ENCODE measurements around the gene UBAC1. TPM values are rescaled to one million over a fixed set of nuclear protein-coding genes. Genes with fewer than 3 reads are reported as not detected.
A peak's percentile ranks its signal among the peaks of the same experiment; 100 is the strongest.

UBAC1 gene
- total RNA-seq, 1 donor from 2014 or later, result 34.5 TPM

DNA sequence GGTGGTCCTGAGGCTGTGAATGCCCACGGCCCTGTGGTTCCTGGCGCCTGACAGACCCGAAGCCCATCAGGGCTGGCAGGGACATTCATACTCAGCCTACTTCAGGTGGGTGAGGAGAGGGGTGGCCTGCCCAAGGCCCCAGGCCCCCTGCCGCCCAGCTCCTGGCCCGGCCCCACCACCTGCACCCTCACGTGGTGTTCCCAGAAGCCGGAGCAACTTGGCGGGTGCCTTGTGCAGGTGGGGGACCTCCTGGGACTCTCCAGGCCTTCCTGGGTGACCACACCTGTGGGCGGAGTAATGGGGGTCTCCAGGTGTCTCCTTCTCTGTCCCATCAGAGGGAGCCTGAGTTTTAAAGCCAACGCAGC is 36.8 kb upstream of the UBAC1 start:
- no peak for TF ChIP-seq CTCF (conservative IDR thresholded peaks at IDR 0.05)

DNA sequence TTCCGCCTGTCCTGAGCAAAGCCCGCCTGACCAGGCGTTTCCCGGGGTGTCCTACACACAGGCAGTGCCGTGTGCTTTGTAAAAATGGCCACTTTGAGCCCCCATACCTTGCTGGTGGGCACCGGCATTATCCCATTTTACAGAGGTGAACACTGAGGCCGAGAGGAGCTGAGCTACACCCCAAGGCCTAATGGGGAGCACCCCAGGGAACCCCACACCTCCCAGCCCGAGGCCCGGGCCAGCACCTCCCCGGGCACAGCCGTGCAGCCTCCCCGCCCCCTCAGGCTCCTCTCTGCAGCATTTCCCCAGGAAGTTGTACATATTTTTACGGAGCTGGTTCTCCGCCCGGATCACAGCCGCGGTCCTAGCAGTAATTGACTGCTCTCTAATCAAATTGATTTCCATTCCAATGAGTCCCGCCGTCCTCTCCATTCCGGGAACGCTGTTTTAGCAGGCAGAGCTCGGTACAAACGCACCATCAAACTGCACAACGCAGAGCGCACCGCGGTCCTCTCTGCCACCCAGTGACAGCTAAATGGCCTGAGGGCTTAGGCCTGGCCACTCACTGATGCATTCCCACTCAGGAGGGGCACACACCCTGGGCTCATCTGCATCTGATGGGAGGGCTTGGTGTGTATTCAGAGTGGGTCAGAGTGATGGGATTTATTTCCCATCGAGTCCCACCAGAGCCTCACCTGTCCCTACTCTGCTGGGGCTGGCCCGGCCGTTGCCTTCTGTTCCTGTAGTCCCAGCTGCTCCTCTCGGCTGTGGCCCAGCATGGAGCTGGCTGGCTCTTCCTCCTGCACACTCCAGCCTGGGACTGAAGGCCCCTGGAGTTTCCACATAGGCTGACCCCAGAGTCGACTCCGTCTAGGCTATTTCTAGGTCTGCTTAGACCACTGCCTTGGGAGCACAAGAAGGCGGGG is 36.2 kb upstream of the UBAC1 start:
- no peaks in the 10 kb centered on the region for H3K36me3 Mint-ChIP-seq
- no peak overlapping the region for H3K4me3 Mint-ChIP-seq
- H3K27me3 Mint-ChIP-seq, result no peaks in the 10 kb centered on the region
- H3K27ac Mint-ChIP-seq, result no peak overlapping the region
- TF ChIP-seq CTCF (conservative IDR thresholded peaks at IDR 0.05), result no peak
- peaks cover 6% of the 10 kb centered on the region for H3K4me1 Mint-ChIP-seq (ENCODE audit: unreplicated experiment)
- no peak for DNase-seq (ENCODE audit: extremely low spot score, unreplicated experiment)
- no peaks in the 10 kb centered on the region for H3K9me3 Mint-ChIP-seq

More for the DNA sequence above, 36.8 kb upstream of the UBAC1 start:
- H3K4me3 Mint-ChIP-seq, result no peak overlapping the region
- no peaks in the 10 kb centered on the region for H3K9me3 Mint-ChIP-seq
- H3K36me3 Mint-ChIP-seq, result no peaks in the 10 kb centered on the region
- no peak overlapping the region for H3K27ac Mint-ChIP-seq
- H3K4me1 Mint-ChIP-seq (ENCODE audit: unreplicated experiment), result peaks cover 6% of the 10 kb centered on the region
- no peak for DNase-seq (ENCODE audit: extremely low spot score, unreplicated experiment)
- H3K27me3 Mint-ChIP-seq, result no peaks in the 10 kb centered on the region

DNA sequence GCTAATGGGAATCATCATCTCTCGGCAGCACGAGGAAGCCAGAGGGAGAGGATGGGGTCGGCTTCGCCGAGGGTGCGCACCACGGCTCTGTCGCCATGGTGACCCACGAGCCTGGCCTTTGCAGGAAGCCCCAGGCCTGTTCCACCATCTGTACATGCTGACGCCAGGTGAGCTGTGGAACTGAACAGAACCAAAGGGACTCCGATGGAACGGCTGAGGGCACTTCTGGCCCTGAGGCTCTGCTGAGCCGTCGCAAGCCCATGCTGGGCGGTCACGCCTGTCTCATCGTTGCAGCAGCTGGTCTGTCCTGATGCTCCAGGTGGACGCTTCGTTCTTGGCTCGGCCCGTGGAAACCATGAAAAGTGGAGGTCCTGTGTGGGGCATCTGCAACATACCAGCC is 34.6 kb upstream of the UBAC1 start:
- H3K27ac Mint-ChIP-seq, result no peak overlapping the region
- H3K4me1 Mint-ChIP-seq (ENCODE audit: unreplicated experiment), result peaks cover 9% of the 10 kb centered on the region

DNA sequence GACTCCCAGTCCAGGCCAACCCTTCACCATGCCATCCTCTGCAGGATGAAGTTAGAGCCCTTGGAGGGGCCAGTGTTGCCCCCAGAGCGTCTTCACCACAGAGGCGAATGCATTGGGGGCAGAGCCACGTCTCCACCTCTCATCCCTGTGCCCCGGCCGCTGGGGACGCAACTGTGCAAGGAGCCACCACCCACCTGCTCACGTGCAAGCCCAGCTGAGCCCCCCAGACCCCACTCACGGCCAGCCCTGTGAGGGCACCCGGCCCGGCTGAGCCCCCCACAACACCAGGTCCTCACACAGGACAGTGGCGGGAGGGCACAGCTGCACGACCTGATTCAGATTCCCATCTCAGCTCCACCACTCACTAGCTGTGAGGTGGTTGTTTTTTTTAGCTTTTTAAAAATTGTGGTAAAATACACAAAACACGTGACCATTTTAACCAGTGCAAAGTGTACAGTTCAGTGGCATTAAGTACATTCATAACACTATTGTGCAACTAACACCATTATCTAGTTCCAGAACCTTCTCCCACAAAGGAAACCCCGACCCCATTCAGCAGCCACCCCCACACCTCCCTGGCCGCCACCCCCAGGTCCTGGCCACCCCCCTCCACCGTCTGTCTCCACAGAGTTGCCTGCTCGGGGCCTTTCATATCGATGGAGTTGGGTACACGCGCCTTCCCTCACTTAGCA is 33.5 kb upstream of the UBAC1 start:
- H3K9me3 Mint-ChIP-seq, result no peaks in the 10 kb centered on the region
- no peaks in the 10 kb centered on the region for H3K36me3 Mint-ChIP-seq
- DNase-seq (ENCODE audit: extremely low spot score, unreplicated experiment), result no peak
- H3K4me3 Mint-ChIP-seq, result no peak overlapping the region
- no peaks in the 10 kb centered on the region for H3K27me3 Mint-ChIP-seq
- peaks cover 9% of the 10 kb centered on the region for H3K4me1 Mint-ChIP-seq (ENCODE audit: unreplicated experiment)
- peak overlapping the region; percentile 34 for H3K27ac Mint-ChIP-seq
- no peak for TF ChIP-seq CTCF (conservative IDR thresholded peaks at IDR 0.05)

More for the DNA sequence above, 34.6 kb upstream of the UBAC1 start:
- TF ChIP-seq CTCF (conservative IDR thresholded peaks at IDR 0.05), result no peak
- Mint-ChIP-seq H3K27me3 (no peaks in the 10 kb centered on the region), H3K4me3 (no peak overlapping the region), H3K9me3 (no peaks in the 10 kb centered on the region), H3K36me3 (no peaks in the 10 kb centered on the region)
- no peak for DNase-seq (ENCODE audit: extremely low spot score, unreplicated experiment)

GRCh38 chr9:135993765-135994500 is 32.8 kb upstream of the UBAC1 start:
- Mint-ChIP-seq H3K4me1 (ENCODE audit: unreplicated experiment) (peaks cover 9% of the 10 kb centered on the region), H3K4me3 (no peak overlapping the region), H3K36me3 (no peaks in the 10 kb centered on the region), H3K9me3 (no peaks in the 10 kb centered on the region), H3K27me3 (no peaks in the 10 kb centered on the region), H3K27ac (no peak overlapping the region)
- TF ChIP-seq CTCF (conservative IDR thresholded peaks at IDR 0.05), result no peak
- no peak for DNase-seq (ENCODE audit: extremely low spot score, unreplicated experiment)
